ENCODE measurements around the gene RFC2.

Gene RFC2

DNA sequence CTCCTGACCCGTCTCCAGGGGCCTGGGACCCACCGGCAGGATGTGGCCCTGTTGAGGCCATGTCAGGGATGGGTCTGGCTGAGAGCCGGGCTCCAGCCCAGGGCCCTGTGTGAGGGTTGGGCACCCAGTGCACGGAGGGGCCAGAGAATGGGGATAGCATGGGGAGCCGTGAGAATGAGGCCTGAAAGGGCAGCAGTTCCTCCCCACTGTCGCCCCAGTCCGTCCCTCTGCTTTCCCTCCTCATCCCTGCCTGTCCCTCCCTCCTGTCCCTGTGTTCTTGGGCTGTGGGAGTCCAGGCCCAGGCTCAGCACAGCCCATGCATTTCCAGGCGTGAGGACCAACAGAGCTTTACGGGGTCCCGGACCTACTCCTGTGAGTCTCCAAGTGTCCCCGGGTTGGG is 34.8 kb downstream of the RFC2 start:
- Histone ChIP-seq H3K27me3 (ENCODE audit: control insufficient read depth, low read length) (no peaks in the 10 kb centered on the region), H3K4me3 (ENCODE audit: low read length) (no peak overlapping the region), H3K27ac (ENCODE audit: low read depth, low read length) (peak overlapping the region; percentile 92), H3K4me1 (ENCODE audit: control insufficient read depth, low read length) (peaks cover 86% of the 10 kb centered on the region), H3F3A (ENCODE audit: control insufficient read depth, insufficient read depth) (peaks cover 38% of the 10 kb centered on the region), H3K9me2 (replicated peaks; ENCODE audit: control insufficient read depth, low read length) (no peaks in the 10 kb centered on the region), H3K4me2 (ENCODE audit: low read length) (peak overlapping the region; percentile 34), H4K20me1 (ENCODE audit: control insufficient read depth, insufficient read depth, low read depth, low read length) (no peaks in the 10 kb centered on the region), H3K36me3 (ENCODE audit: control insufficient read depth, low read length) (peaks cover 81% of the 10 kb centered on the region), H3K9me3 (ENCODE audit: control insufficient read depth, insufficient read depth, low read length) (no peaks in the 10 kb centered on the region), H3K79me2 (ENCODE audit: control insufficient read depth, low read length) (peaks cover 30% of the 10 kb centered on the region)
- TF ChIP-seq, protein P1, sequence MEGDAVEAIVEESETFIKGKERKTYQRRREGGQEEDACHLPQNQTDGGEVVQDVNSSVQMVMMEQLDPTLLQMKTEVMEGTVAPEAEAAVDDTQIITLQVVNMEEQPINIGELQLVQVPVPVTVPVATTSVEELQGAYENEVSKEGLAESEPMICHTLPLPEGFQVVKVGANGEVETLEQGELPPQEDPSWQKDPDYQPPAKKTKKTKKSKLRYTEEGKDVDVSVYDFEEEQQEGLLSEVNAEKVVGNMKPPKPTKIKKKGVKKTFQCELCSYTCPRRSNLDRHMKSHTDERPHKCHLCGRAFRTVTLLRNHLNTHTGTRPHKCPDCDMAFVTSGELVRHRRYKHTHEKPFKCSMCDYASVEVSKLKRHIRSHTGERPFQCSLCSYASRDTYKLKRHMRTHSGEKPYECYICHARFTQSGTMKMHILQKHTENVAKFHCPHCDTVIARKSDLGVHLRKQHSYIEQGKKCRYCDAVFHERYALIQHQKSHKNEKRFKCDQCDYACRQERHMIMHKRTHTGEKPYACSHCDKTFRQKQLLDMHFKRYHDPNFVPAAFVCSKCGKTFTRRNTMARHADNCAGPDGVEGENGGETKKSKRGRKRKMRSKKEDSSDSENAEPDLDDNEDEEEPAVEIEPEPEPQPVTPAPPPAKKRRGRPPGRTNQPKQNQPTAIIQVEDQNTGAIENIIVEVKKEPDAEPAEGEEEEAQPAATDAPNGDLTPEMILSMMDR (IDR thresholded peaks at IDR 0.05; ENCODE audit: low read depth, low read length, poor library complexity, severe bottlenecking) = no peak
- no peak for TF ChIP-seq EZH2phosphoT487 (IDR thresholded peaks at IDR 0.05; ENCODE audit: borderline replicate concordance, low read length)

DNA sequence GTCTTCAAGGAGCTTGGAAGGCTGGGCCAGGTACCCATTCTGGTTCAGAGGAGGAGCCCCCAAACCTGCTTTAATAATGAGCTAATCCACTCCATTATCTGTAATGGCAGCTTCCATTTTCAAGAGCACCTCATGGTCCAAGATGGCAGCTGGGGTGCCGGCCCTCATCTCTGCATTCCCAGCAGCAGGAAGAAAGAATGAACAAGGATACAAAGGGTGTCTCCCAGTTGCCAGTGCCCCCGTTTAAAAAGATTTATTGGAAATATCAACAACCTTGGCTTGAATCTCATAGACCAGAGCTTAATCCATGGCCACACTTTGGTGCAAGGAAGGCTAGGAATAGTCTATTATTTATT is 35.9 kb downstream of the RFC2 start:
- Histone ChIP-seq H3K4me3 (ENCODE audit: low read length) (peak overlapping the region; percentile 56), H3F3A (ENCODE audit: control insufficient read depth, insufficient read depth) (peaks cover 40% of the 10 kb centered on the region), H4K20me1 (ENCODE audit: control insufficient read depth, insufficient read depth, low read depth, low read length) (no peaks in the 10 kb centered on the region), H3K36me3 (ENCODE audit: control insufficient read depth, low read length) (peaks cover 74% of the 10 kb centered on the region), H3K4me2 (ENCODE audit: low read length) (peak overlapping the region; percentile 69), H3K79me2 (ENCODE audit: control insufficient read depth, low read length) (peaks cover 36% of the 10 kb centered on the region), H3K9me3 (ENCODE audit: control insufficient read depth, insufficient read depth, low read length) (no peaks in the 10 kb centered on the region), H3K27ac (ENCODE audit: low read depth, low read length) (peak overlapping the region; percentile 92), H3K9me2 (replicated peaks; ENCODE audit: control insufficient read depth, low read length) (no peaks in the 10 kb centered on the region), H3K27me3 (ENCODE audit: control insufficient read depth, low read length) (no peaks in the 10 kb centered on the region), H3K4me1 (ENCODE audit: control insufficient read depth, low read length) (peaks cover 83% of the 10 kb centered on the region)
- TF ChIP-seq EZH2phosphoT487 (IDR thresholded peaks at IDR 0.05; ENCODE audit: borderline replicate concordance, low read length) = no peak
- TF ChIP-seq, protein P1 (IDR thresholded peaks at IDR 0.05; ENCODE audit: low read depth, low read length, poor library complexity, severe bottlenecking) = no peak

DNA sequence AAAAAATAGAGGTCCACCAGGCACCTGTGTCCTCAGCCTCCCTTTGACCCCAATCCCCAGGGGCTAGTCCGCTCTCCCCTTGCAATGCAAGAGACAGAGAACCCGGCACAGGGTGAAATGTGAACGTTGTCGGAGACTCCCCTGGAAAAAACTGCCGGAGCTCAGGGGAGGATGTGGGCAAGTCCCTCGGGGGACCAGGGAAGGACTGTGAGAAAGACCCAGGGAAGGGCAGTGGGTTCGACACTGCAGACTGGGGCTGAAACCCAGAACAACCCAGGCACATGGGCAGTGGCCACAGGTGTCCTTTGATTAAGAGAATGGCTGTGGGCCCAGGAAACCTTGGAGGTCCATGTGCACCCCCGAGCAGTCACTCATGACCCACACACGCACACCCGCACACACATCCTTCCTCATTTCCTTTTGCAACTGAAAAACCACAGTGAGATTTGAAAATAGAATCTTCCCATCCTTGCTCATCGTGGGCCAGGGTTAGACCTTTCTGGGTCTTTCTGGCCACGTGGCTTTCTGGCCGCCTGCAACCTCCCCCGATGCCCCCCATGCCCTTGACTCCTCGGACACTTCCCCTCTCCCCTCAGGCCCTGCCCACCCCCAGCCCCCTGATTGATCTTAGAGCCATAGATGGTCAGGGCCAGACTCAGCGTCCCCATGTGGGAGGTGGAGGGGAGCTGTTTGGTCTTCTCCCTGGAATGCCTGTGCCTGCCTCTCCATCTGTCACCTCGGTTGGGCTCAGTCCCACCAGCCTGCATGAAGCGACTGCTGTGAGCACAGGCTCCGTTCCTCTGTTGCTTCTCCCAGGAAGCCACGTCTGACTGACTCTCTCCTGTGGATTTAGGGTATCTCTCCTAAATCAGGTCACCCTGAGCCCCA is 36.5 kb downstream of the RFC2 start:
- Histone ChIP-seq H3K36me3 (ENCODE audit: control insufficient read depth, low read length) (peaks cover 71% of the 10 kb centered on the region), H3K9me3 (ENCODE audit: control insufficient read depth, insufficient read depth, low read length) (no peaks in the 10 kb centered on the region), H3K4me1 (ENCODE audit: control insufficient read depth, low read length) (peaks cover 80% of the 10 kb centered on the region), H3F3A (ENCODE audit: control insufficient read depth, insufficient read depth) (peaks cover 37% of the 10 kb centered on the region), H3K9me2 (replicated peaks; ENCODE audit: control insufficient read depth, low read length) (no peaks in the 10 kb centered on the region), H3K27me3 (ENCODE audit: control insufficient read depth, low read length) (no peaks in the 10 kb centered on the region), H4K20me1 (ENCODE audit: control insufficient read depth, insufficient read depth, low read depth, low read length) (no peaks in the 10 kb centered on the region), H3K27ac (ENCODE audit: low read depth, low read length) (peak overlapping the region; percentile 92), H3K4me3 (ENCODE audit: low read length) (peak overlapping the region; percentile 56), H3K4me2 (ENCODE audit: low read length) (peak overlapping the region; percentile 69), H3K79me2 (ENCODE audit: control insufficient read depth, low read length) (peaks cover 41% of the 10 kb centered on the region)
- no peak for TF ChIP-seq EZH2phosphoT487 (IDR thresholded peaks at IDR 0.05; ENCODE audit: borderline replicate concordance, low read length)
- TF ChIP-seq, protein P1 (IDR thresholded peaks at IDR 0.05; ENCODE audit: low read depth, low read length, poor library complexity, severe bottlenecking) = no peak
